Stimulated activated naive CD4-positive, alpha-beta T cell treated with Interleukin-2 at 50 U/mL for 16 hours (primary cell): Measurements from ENCODE around the gene TARBP1.
"Not testable (repeated sequence)": the region's sequence is repeated elsewhere in the genome, so short reads cannot be mapped to it uniquely, and the experiment has no call there.

Experiments used
- DNase-seq: peaks from one replicate; lab custom pipeline; 2025; lab: John Stamatoyannopoulos, UW

TARBP1 gene, protein sequence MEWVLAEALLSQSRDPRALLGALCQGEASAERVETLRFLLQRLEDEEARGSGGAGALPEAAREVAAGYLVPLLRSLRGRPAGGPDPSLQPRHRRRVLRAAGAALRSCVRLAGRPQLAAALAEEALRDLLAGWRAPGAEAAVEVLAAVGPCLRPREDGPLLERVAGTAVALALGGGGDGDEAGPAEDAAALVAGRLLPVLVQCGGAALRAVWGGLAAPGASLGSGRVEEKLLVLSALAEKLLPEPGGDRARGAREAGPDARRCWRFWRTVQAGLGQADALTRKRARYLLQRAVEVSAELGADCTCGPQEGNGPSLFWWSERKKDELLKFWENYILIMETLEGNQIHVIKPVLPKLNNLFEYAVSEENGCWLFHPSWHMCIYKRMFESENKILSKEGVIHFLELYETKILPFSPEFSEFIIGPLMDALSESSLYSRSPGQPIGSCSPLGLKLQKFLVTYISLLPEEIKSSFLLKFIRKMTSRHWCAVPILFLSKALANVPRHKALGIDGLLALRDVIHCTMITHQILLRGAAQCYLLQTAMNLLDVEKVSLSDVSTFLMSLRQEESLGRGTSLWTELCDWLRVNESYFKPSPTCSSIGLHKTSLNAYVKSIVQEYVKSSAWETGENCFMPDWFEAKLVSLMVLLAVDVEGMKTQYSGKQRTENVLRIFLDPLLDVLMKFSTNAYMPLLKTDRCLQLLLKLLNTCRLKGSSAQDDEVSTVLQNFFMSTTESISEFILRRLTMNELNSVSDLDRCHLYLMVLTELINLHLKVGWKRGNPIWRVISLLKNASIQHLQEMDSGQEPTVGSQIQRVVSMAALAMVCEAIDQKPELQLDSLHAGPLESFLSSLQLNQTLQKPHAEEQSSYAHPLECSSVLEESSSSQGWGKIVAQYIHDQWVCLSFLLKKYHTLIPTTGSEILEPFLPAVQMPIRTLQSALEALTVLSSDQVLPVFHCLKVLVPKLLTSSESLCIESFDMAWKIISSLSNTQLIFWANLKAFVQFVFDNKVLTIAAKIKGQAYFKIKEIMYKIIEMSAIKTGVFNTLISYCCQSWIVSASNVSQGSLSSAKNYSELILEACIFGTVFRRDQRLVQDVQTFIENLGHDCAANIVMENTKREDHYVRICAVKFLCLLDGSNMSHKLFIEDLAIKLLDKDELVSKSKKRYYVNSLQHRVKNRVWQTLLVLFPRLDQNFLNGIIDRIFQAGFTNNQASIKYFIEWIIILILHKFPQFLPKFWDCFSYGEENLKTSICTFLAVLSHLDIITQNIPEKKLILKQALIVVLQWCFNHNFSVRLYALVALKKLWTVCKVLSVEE (N-terminal part only)

DNA sequence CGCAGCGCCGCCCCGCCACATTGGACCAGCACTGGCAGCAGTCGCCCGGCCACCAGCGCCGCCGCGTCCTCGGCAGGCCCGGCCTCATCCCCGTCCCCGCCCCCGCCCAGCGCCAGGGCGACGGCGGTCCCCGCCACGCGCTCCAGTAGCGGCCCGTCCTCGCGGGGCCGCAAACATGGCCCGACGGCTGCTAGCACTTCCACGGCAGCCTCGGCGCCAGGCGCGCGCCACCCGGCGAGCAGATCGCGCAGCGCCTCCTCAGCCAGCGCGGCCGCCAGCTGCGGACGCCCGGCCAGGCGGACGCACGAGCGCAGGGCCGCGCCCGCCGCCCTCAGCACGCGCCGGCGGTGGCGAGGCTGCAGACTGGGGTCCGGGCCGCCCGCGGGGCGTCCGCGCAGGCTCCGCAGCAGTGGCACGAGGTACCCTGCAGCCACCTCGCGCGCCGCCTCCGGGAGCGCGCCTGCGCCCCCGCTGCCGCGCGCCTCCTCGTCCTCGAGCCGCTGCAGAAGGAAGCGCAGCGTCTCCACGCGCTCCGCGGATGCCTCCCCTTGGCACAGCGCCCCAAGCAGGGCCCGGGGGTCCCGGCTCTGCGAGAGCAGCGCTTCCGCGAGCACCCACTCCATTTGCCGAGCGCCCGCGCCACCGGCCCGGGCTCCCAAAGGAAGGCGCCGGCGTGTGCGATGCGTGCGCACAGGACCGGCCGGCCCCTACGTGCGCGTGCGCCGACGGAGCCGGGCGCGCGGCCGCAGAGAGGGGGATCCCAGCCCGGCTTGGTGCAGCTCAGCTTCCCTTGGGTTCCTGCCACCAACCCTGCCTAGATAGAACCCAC lies at the start of gene TARBP1:
TSS of gene TARBP1 (minus strand) at position 699 of the 829 bp plus-strand sequence. CDS start at position 623, 76 bp downstream.
- DNase-seq: peak; percentile 69

DNA sequence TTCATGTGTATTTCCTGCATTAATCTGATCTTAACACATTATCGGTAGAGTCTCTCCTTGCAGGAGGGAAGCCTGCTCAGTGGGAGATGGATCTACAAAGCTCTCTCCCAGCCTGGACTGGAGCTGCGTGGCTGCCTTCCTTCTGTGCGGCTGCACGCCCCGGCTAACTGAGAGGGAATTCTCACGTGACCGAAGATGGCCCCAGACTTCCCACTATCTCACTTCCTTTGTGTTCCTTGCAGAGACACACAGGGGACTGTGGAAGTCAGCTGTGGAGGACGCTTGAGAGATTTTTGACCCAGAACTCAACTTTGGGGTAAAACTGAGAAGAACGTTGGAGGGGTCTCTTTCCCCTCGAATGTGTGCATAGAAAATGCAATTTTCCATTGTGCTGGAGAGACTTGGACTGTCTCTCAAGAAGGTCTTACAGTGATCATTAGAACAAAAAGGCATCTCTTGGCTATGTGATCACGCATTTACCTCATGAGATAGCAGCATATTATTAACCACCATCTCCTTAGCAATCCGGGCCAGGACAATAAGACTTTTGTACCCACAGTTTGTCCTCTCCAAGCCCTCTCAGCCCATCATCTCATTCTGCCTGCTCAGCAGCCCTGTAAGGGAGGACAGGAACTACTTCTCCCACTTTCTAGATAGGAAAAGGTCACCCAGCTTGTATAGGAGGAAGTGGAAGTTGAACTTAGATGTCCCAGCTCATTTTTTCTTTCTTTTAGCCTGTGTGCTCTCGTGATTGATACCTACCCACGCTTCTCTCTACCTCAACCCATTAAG lies 49.3 kb upstream of the TARBP1 start:
- DNase-seq: no peak

DNA sequence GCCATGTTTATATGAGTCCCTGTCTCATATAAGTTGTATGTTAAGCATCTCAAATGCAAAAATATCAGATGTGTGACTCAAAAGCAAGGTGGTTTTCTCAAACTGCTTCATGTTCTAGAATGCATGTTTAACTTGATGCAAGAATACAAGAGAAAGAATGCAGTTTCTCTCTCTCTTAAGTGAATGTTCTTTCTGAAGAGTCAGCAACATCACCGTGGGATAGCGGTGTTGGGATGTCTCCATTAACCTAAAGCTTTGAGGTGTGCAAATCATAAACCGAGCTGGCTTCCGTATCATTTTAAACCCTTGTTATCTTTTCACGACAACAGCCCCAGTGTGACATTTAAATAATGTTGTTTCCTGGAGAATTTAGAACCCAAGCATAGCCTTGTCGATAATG lies 48.4 kb upstream of the TARBP1 start:
- no peak for DNase-seq

DNA sequence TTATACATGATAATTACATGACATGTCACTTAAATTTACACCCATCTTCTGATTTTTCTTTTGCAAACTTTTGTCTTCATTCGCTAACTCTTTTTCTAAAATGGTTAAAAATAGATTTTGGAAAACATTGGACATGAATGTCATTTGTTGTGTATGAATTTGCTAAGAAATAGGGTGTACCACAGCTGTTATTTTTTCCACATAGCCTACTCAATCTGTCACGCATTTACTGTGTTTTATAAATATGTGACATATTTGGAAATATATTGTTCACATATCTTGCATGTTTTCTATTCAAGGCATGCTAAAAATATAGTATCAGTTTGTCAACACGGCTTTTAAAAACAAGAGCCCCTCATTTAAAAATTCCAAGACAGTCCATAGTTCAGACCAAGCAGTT lies 47.9 kb upstream of the TARBP1 start:
- no peak for DNase-seq

DNA sequence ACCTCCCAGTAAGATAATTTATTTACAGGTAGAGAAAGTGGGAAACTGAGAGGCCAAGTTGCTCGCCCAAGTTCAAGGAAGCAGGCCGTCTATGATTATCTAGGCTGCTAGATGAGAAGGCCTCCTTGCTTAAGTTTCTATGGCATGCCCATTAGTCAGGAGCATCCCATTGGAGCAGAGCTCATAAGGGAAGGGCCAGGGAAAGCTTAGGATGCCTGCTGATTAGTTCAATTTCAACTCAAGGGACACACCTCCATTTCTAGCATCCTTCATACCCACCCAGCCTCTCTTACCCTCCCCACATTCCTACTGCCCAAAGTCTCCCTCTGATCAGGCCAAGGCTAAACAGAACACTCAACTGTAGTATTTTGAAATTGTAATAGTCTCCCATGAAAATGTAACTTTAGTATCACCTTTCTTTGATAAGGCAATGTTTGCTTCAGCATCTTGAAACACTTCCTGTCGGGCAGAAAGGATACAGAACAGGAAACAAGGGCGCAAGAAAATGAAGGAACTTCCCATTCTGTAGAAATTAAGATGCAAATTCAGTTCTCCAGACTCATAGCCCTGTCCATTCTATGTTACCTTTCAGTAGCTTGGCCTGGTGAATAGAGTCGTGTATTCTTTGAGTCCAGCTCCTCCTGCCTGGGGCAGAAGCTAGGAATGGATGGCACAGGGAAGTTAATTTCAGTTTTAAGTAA lies 46.3 kb upstream of the TARBP1 start:
- DNase-seq: no peak

DNA sequence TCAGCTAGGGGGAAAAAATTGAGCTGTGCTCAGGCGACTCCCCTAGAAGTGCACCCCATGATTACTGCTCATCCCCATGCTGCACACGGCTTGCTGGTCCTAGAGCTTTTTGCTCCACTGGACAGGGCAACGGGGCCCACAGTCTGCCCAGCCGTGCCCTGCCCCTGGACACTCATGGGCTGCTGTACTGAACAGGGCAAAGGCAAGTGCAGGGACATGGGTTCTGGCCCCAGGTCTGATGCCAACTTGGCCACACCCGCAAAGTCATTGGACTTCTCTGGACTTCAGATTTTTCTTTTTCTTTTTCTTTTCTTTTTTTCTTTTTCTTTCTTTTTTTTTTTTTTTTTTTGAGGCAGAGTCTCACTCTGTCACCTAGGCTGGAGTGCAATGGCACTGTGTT lies 42.9 kb upstream of the TARBP1 start:
- DNase-seq: no peak

DNA sequence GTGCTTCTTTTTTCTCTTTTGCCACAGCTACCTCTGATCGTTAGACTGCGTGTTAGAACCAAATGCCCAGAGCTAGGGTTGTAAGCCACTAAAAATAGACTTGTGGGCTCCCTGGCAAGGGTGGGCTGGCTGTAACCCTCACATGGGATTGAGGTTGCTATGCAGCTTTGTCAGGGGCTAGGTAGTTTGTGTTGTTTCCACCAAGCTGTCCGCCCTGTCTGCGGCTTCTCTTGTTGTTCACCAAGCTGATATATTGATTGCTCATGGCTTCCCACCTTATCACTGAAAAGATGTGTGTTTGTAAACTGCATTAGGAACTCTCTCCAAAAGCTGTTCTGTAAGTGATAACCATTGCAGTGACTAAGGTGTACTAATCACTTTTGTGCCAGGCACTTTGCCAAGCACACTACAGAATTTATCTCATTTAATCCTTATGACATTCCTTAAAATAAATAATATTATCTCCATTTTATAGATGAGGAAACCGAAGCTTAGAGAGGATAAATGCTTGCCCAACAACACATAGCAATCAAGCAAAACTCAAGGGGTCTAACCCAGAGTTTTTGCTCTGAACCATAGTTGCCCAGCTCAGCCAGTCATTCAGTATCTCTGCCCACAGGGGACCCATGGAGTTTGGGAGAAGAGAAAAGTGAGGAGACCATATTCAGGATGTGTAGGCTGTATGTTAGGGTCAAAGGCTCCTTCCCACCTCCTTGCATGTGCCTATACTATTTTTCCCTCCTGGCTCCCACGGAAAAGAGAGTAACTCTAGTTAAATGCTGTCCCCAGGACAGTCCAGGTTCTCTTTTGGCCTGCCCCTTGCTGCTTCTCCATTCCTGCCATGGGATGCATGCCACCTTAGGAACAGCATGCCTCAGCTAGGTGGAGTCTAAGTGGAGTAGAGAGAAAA lies 42.2 kb upstream of the TARBP1 start:
- DNase-seq: no peak

DNA sequence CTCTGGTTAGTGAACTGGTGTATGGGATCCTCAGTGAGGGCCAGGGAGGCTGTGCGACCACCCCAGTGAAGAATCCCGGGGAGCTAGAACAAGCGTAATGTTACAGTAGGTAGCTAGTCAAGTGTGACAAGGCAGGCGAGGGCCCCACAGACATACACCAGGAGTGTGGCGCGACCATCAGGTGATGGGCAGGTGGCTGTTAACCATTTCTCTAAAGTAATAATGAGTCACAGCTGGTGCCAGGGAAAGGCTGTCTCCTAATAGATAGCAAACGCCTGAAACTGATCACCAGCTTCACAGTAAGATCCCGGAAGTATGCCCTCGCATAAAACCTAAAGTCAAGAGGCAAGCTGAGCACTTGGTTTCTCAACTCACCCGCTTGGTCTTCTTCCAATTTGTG lies 40.5 kb upstream of the TARBP1 start:
- DNase-seq: no peak

DNA sequence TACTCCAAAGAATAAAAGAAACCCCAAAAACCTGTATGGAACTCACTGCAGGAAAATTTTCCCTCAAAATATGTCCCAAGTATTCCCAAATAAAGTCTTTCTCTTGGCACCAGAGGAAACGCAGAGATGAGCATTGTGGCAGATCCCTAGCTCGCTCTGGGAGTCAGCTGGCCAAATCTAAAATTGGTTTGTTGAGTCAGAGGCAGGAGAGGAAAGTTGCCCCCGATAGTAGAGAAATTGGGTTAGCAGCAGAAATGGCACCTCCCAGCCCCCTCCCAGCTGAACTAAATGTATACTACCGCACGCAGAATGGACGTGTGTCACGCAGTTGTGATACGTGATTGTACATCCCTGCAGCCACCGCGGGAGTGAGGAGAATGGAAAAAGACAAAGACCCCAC lies 39.9 kb upstream of the TARBP1 start:
- DNase-seq: no peak

DNA sequence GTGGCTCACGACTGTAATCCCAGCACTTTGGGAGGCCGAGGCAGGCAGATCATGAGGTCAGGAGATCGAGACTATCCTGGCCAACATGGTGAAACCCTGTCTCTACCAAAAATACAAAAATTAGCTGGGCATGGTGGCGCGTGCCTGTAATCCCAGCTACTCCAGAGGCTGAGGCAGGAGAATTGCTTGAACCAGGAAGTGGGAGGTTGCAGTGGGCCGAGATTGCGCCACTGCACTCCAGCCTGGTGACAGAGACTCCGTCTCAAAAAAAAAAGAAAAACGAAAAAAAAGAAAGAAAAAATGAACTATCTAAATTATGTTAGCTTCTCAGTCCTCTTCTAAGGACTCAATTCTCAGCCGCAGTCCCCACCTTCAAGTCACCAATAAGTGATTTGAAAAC lies 39.1 kb upstream of the TARBP1 start:
- not testable (repeated sequence) for DNase-seq

DNA sequence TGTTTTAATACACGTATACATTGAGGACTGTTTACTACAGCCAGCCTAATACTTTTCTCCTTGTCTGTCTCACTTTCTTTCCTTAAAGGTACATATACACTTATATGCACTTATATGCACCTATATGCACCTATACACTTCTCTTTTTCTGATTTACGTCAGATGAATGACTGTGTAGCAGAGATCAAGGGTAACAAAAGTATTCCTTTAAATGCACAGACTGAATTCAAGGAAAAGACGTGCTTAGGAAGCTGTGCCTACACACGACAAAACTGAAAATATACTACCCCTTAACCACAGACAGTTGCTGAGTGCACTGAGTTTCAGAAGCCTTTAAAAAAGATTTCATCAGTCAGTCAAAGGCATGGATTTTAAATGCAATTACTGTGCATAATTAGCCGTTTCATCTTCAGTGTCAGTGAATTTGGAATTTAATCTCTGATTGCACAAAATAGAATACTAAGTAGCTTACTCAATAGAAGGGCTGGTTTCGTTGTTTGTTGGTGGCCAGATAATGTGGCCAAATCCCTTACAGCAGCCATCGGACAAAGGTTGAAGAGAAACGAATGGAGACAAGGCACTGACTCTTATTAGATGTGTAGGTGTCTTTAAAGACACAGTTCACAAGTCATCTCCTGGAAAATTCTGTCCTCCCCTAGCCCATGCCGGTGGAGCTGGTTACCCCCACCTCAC lies 38.3 kb upstream of the TARBP1 start:
- DNase-seq: no peak

DNA sequence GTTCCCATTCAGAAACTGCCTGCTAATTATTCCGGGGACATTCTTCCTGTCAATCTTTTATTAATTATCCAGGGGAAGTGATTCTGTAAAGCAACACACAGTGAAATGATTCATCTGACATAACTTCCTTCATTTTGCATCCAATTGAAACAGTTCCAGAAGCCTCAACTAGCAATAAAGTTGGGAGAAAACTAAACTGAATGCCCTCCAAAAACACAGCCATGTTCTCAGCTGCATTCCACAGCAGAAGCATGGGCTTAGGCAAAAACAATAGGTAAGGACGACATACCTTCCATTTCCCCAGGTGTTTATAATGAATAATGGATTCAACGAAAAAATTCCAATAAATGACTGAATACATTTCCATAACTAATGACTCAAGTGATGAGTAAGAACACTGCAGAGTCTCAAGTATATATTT lies 36.9 kb upstream of the TARBP1 start:
- DNase-seq: no peak

DNA sequence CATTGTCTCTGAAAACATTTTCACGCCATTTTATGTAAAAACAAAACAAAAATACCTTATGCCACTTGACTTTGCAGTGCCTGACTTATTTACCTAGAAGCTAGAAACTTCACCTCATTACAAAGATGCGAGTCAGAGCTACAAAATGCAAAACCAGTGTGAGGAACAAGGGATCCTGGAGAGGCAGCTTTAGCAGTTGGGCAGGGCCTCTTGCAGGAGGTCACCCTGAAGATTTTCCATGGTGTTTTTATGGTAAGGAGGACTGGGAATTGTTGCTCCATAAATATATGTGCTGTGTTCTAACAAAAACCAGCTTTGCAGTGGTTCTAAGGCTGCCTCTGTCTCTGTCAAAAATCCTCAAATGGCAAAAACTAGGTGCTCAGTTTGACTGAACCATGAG lies 36.4 kb upstream of the TARBP1 start:
- no peak for DNase-seq

DNA sequence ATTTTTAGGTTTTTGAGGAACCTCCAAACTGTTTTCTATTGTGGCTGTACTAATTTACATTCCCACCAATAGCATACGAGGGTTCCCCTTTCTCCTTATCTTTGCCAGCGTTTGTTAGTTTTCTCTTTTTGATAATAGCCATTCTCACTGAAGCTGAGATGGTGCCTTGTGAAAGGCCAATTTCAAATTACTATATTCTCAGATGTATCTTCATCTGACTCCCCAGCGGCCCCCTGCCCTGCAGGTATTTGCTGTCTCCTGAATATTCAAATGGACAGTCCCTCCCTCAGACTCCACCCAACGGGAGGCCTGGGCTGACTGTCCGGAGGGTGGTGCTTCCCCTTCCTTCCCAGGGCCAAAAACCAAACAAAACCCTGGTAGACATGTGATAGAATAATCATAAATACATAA lies 33.5 kb upstream of the TARBP1 start:
- no peak for DNase-seq

DNA sequence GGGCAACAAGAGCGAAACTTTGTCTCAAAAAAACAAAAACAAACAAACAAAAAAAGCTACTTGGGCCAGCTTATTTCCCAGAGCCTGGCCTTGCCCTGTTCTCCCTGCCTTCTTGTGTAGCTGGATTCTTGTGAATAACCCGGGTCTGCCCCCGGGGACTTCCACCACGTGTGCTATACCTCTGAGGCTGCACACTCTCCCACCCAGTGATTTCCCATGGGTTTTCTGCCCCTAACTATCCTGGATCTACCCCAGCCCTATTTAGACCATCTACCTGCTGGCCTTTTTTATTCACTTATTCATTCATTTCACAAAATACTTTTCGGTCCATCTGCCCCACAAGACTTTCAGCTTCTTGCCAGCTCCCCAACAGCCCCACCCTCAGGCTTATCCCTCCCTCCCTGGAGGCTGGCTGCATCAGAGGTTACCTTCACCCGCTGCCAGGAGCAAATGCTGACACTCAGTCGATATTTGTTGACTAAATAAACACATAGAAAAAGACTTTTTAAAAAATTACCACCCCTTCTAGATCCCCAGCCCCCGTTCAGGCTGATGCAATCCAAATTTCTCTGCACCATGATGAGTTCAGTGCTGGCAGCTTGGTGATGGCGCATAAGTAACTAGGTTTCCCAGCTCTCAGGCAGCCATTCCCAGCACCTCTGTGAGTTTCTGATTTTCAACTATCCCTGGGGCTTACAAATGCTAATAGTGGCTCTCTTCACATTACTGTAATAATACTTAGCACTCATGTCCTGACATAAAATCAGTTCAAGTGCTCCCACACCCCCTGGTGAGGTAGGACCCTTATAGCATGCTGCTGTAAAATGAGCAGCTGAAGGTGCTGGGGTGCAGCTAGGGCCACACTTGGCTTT lies 30.7 kb upstream of the TARBP1 start:
- DNase-seq: no peak

DNA sequence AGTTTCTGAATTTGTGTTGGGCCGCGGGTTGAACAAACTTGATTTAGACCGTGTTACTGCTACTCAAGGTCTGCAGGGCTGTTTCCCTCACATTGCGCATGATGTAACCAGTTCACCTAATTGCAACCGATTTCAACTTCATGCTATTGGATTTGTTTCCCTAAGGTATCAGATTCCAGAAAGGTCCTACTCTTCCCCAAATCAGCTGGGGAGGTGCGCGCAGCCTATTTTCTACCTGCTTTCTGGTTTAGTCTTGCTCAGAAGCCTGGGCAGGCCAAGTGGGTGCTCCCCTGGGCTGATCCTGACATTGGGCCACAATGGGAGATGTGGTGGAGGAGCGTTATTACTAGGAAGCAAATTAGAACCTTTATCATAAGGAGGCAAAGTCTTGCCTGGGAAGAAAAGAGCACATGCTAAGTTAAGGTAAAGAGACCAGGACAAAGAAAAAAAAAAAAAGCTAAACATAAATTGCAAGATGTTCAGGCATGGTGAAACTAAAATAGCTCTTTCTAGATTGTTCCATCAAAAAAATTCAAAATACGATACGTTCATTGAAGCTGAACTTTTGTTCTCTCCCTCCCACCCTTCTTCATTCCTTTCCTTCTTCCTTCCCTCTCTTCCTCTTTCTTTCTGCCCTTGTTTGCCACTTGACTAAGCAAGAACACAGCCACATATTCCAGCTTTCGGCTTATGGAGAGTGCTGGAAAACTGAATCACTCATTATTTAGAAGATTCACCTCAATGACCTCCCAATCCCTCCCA lies 28.8 kb upstream of the TARBP1 start:
- no peak for DNase-seq
